NK-92 (cell line): ENCODE measurements around the gene PDS5B.
"Not testable (repeated sequence)": the region's sequence is repeated elsewhere in the genome, so short reads cannot be mapped to it uniquely, and the experiment has no call there.

Source experiments
- DNase-seq: peaks from one replicate; lab custom pipeline; 2025; ENCODE audit not compliant: unreplicated experiment; lab: John Stamatoyannopoulos, UW

The PDS5B gene

GRCh38 chr13:32722340-32722739 is 136.1 kb downstream of the PDS5B start:
- DNase-seq: no peak

GRCh38 chr13:32723987-32724386 is 137.7 kb downstream of the PDS5B start:
- DNase-seq: no peak

- no peak for DNase-seq
Observed at GRCh38 chr13:32726374-32727037, 140.3 kb downstream of the PDS5B start.

GRCh38 chr13:32728327-32728726 is 142.1 kb downstream of the PDS5B start:
- DNase-seq: no peak

GRCh38 chr13:32729097-32729496 is 142.8 kb downstream of the PDS5B start:
- not testable (repeated sequence) for DNase-seq

- no peak for DNase-seq
Observed at GRCh38 chr13:32731074-32731473, 144.8 kb downstream of the PDS5B start.

- DNase-seq: no peak
Observed at GRCh38 chr13:32731576-32731975, 145.3 kb downstream of the PDS5B start.

GRCh38 chr13:32733690-32734089 is 147.4 kb downstream of the PDS5B start:
- DNase-seq: no peak

- no peak for DNase-seq
Observed at GRCh38 chr13:32734511-32734910, 148.3 kb downstream of the PDS5B start.

- no peak for DNase-seq
Observed at GRCh38 chr13:32735859-32736258, 149.6 kb downstream of the PDS5B start.

GRCh38 chr13:32736648-32737047 is 150.4 kb downstream of the PDS5B start:
- DNase-seq: no peak

GRCh38 chr13:32737111-32737571 is 150.9 kb downstream of the PDS5B start:
- DNase-seq: no peak

GRCh38 chr13:32737679-32738078 is 151.4 kb downstream of the PDS5B start:
- DNase-seq: no peak

- DNase-seq: no peak
Observed at GRCh38 chr13:32745509-32745908, 159.3 kb downstream of the PDS5B start.

- no peak for DNase-seq
Observed at GRCh38 chr13:32746474-32746873, 160.2 kb downstream of the PDS5B start.

GRCh38 chr13:32748305-32748704 is 162.1 kb downstream of the PDS5B start:
- no peak for DNase-seq

- no peak for DNase-seq
Observed at GRCh38 chr13:32751340-32751739, 165.1 kb downstream of the PDS5B start.

- no peak for DNase-seq
Observed at GRCh38 chr13:32752311-32752710, 166.1 kb downstream of the PDS5B start.

GRCh38 chr13:32752997-32753606 is 166.8 kb downstream of the PDS5B start:
- no peak for DNase-seq

- DNase-seq: no peak
Observed at GRCh38 chr13:32754179-32754578, 167.9 kb downstream of the PDS5B start.

GRCh38 chr13:32759152-32759551 is 172.9 kb downstream of the PDS5B start:
- no peak for DNase-seq

GRCh38 chr13:32761472-32761871 is 175.2 kb downstream of the PDS5B start:
- DNase-seq: no peak

GRCh38 chr13:32779119-32779518 is 192.9 kb downstream of the PDS5B start:
- DNase-seq: no peak
